Ovary (tissue), 9 donors: ENCODE measurements around the gene ACAP1. TPM values are rescaled to one million over a fixed set of nuclear protein-coding genes. Genes with fewer than 3 reads are reported as not detected.

ENCODE experiments used
- DNase-seq, 5 donors: peaks; one replicate each; pipeline ENCODE4 v3.0.0-alpha.2; 2019 to 2020
- H3K27ac ChIP-seq, 2 donors: fragments of 200-600 bp; one replicate each; pipeline versions ENCODE4 v1.5.1 to v1.8.0; 2019 to 2022
- H3K27me3 ChIP-seq: fragments of 200-600 bp; one replicate; pipeline ENCODE4 v1.8.0; 2022
- H3K36me3 ChIP-seq: fragments of 200-600 bp; sonication (generic); one replicate; pipeline ENCODE4 v1.5.1; 2019
- H3K4me1 ChIP-seq: one replicate; pipeline ENCODE4 v1.8.1; 2013; ENCODE audit warnings: mild to moderate bottlenecking, moderate library complexity; ENCODE audit not compliant: insufficient read depth
- H3K4me3 ChIP-seq: fragments of 200-600 bp; sonication (generic); one replicate; pipeline ENCODE4 v1.5.1; 2017
- H3K9me3 ChIP-seq, 2 donors: fragments of 200-600 bp in 1 of 2; sonication (generic) in 1 of 2; one replicate each; pipeline versions ENCODE4 v1.5.1 to v1.8.1; 2013 to 2019; ENCODE audit warnings: mild to moderate bottlenecking in 1 of 2, moderate library complexity in 1 of 2
- EP300 ChIP-seq: sonication (generic); formaldehyde crosslinking; IDR thresholded peaks from one replicate; pipeline ENCODE4 v1.6.1; 2017; ENCODE audit warnings: antibody characterized with exemption
- POLR2A ChIP-seq: fragments of 450-650 bp; IDR thresholded peaks from one replicate; pipeline ENCODE4 v1.6.1; 2017; ENCODE audit warnings: antibody characterized with exemption, mild to moderate bottlenecking, moderate library complexity
- WGBS, 3 donors: extraction: QIAGEN DNeasy Blood & Tissue Kit in 1 of 3; methylation state at CpG; one replicate each; pipeline versions ENCODE4 v1.1.5 to v1.1.7; 2013 to 2017; 5-methylcytosine and 5-hydroxymethylcytosine counted together
- intact Hi-C, 4 donors: fragments of 100-400 bp; cut with DNase I; formaldehyde crosslinking; loops; one replicate each; pipeline versions ENCODE4 v1.11.0 to v1.15.1; 2022 to 2023
- polyA plus RNA-seq, 2 donors: library from polyadenylated mRNA; stranded (reverse); fragments of 200-250 nt in 1 of 2; fragments of 350-450 nt in 1 of 2; fragmentation: Illumina TruSeq in 1 of 2; extraction: RNeasy Lipid Tissue Mini Kit (QIAGEN cat#74804) in 1 of 2; gene quantifications; one replicate each; pipeline ENCODE4 v1.2.3, GENCODE V29; 2013 to 2014
- total RNA-seq, 7 donors: library from RNA; depleted of rRNA in 2 of 7; stranded (reverse); fragments of >200 nt in 2 of 7; fragmentation: NEBNext Ultra II Directional in 3 of 7; extraction: Animal tissue kit (Norgen Biotek cat#: 25700) in 3 of 7; gene quantifications; one replicate each; pipeline versions ENCODE4 v1.1.0 to v1.2.4, GENCODE V29; 2016 to 2023
- TF ChIP-seq, protein P1 (sequence below), 3 donors: fragments of 450-650 bp in 2 of 3; fragments of 200-600 bp in 1 of 3; IDR thresholded peaks; one replicate each; pipeline versions ENCODE4 v1.5.1 to v1.8.0; 2016 to 2022; ENCODE audit warnings: antibody characterized with exemption in 3 of 3, mild to moderate bottlenecking in 1 of 3
- donor health status: DM: no; HTN: no; CAD: no; lungs with moderate emphysema.
- donor health status: DM: no; HTN: no; CAD: no.
- donor health status: Bipolar disorder and iron deficiency.
- donor health status: DM: yes; HTN: yes; CAD: no.
- donor health status: DM: no; HTN: no; CAD: no.
- donor health status: DM: yes; HTN: yes; CAD: no.

The ACAP1 gene
- total and polyA plus RNA-seq, 9 donors: 1.9 to 9.4 (median 5.5) TPM

DNA sequence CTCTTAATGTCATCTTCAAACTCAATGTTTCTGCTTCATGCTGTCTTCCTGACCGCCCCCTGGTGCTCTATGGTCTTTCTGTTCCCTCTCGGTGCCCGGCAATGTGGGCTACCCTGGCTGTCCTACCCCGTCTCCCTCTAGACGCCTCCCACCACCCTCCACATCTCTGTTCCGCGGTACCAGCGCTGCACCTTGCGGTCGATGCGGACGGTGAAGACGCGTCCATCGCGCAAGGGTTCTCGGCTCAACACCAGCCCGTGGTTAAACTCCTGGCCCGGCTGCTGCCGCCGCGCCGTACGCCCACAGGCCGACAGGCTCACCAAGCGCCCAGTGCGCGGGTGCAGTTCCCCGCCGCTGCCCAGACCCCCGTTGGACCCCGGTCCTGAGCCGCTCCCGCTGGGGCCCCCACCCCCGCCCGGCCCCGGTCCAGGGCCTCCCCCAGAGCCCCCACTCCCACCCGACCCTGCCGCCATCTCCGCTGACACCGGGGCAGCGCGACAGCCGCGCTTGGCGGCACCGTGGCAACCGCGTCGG is 7.4 kb upstream of the ACAP1 start, which contains the start of gene NEURL4:
Gene NEURL4 (minus strand): TSS at position 496 of the 534 bp plus-strand sequence. CDS start 23 bp downstream, at position 473.
- intact Hi-C loops: no loop called here
- TF ChIP-seq, protein P1, sequence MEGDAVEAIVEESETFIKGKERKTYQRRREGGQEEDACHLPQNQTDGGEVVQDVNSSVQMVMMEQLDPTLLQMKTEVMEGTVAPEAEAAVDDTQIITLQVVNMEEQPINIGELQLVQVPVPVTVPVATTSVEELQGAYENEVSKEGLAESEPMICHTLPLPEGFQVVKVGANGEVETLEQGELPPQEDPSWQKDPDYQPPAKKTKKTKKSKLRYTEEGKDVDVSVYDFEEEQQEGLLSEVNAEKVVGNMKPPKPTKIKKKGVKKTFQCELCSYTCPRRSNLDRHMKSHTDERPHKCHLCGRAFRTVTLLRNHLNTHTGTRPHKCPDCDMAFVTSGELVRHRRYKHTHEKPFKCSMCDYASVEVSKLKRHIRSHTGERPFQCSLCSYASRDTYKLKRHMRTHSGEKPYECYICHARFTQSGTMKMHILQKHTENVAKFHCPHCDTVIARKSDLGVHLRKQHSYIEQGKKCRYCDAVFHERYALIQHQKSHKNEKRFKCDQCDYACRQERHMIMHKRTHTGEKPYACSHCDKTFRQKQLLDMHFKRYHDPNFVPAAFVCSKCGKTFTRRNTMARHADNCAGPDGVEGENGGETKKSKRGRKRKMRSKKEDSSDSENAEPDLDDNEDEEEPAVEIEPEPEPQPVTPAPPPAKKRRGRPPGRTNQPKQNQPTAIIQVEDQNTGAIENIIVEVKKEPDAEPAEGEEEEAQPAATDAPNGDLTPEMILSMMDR (IDR thresholded peaks at IDR 0.05): no peak
- TF ChIP-seq EP300 (no peak), POLR2A (no peak)
- Histone ChIP-seq H3K4me1 (peaks cover 5% of the 10 kb centered on the region), H3K36me3 (no peaks in the 10 kb centered on the region), H3K27me3 (no peaks in the 10 kb centered on the region), H3K27ac (peak within 1 kb of the TSS; percentile 81 to 86), H3K9me3 (no peaks in the 10 kb centered on the region), H3K4me3 (peak within 1 kb of the TSS; percentile 95)
- 0 to 1% (median 0%) methylated on average over 24 to 50 of the region's 50 CpGs for WGBS, 3 donors
- DNase-seq: no peak

DNA sequence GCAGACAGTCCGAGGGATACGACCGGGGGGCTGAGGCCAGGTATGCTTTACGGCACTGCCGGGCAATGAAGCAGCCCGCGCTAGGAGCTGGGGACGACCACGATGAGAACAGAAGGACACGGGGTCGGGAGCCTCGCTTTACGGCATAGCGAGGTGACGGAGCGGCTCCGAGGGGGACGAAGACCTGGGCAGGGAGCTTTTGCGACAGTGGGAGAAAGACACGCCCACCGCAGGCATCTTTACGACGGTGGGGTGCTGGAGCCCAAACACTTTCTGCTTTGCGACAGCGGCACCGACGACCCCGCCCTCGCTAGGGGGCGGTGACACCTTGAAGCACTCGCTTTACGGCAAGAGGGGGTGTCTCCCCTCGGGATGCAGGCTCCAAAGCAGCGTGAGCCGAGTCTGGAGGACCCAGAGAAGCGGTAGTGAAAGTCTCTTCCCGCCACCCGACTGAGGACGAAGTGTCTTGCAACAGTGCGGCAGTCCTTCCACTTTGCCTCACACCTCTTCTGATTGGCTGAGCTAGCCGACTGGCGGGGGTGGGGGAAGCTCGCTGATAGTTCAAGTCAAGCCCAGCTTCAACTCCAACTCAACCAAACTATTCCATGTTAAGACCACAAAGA is 6.8 kb upstream of the ACAP1 start:
- peak overlapping the region; percentile 95 for H3K4me3 ChIP-seq

GRCh38 chr17:7329997-7330637 is 6.2 kb upstream of the ACAP1 start:
- no peaks in the 10 kb centered on the region for H3K36me3 ChIP-seq
- H3K27ac ChIP-seq: peak overlapping the region; percentile 81 to 86
- DNase-seq: peak; percentile 77 to 86 (median 81)
- H3K4me1 ChIP-seq: peaks cover 5% of the 10 kb centered on the region
- no peaks in the 10 kb centered on the region for H3K27me3 ChIP-seq
- TF ChIP-seq POLR2A (no peak), EP300 (no peak)
- TF ChIP-seq, protein P1 (IDR thresholded peaks at IDR 0.05): no peak
- WGBS, 3 donors: 1 to 2% (median 1%) methylated on average over 25 to 34 of the region's 34 CpGs
- intact Hi-C loops: loop anchor here in 1 of 4 donors (2.0 kb wide), 1 partner anchor 19 kb away; no protein-coding TSS in a partner anchor
- no peaks in the 10 kb centered on the region for H3K9me3 ChIP-seq
- peak overlapping the region; percentile 95 for H3K4me3 ChIP-seq

More for the DNA sequence above, 6.8 kb upstream of the ACAP1 start:
- no peaks in the 10 kb centered on the region for H3K9me3 ChIP-seq
- intact Hi-C loops: no loop called here
- whole genome bisulfite sequencing, 3 donors: 0% methylated on average over 28 to 43 of the region's 43 CpGs
- H3K36me3 ChIP-seq: no peaks in the 10 kb centered on the region
- peaks cover 5% of the 10 kb centered on the region for H3K4me1 ChIP-seq
- peak overlapping the region; percentile 81 to 86 for H3K27ac ChIP-seq
- peak; percentile 99 for DNase-seq
- TF ChIP-seq POLR2A: peak; percentile 84
- TF ChIP-seq, protein P1 (IDR thresholded peaks at IDR 0.05): no peak
- no peaks in the 10 kb centered on the region for H3K27me3 ChIP-seq

- H3K4me1 ChIP-seq: peaks cover 5% of the 10 kb centered on the region
- 49 to 57% (median 53%) methylated on average over 9 to 13 of the region's 13 CpGs for WGBS, 3 donors
- no peaks in the 10 kb centered on the region for H3K36me3 ChIP-seq
- intact Hi-C loops: loop anchor here in 1 of 4 donors (2.0 kb wide), 1 partner anchor 18 kb away; no protein-coding TSS in a partner anchor
- peak overlapping the region; percentile 81 to 86 for H3K27ac ChIP-seq
- TF ChIP-seq, protein P1 (IDR thresholded peaks at IDR 0.05): no peak
- TF ChIP-seq POLR2A (no peak), EP300 (no peak)
- peak overlapping the region; percentile 95 for H3K4me3 ChIP-seq
- H3K27me3 ChIP-seq: no peaks in the 10 kb centered on the region
- peak in 1 of 5 donors; percentile 40 for DNase-seq
- H3K9me3 ChIP-seq: no peaks in the 10 kb centered on the region
These were observed 5.7 kb upstream of the ACAP1 start for GRCh38 chr17:7330638-7331015.
